OCI-LY7 (cell line): Measurements from ENCODE around the gene DNAH11. TPM values are rescaled to one million over a fixed set of nuclear protein-coding genes. Genes with fewer than 3 reads are reported as not detected.
"Not testable (repeated sequence)": the region's sequence is repeated elsewhere in the genome, so short reads cannot be mapped to it uniquely, and the experiment has no call there.

Source experiments
- BruUV-seq: library from RNA; stranded (reverse); fragments of 400-500 nt; replicated peaks from 2 replicates; lab custom pipeline; 2021; lab: Mats Ljungman, UMichigan
- CTCF ChIA-PET: fragments of 300-600 bp; sonication (Branson Sonifier 250); formaldehyde crosslinking; loops from one replicate; lab custom pipeline; 2022; ENCODE audit warnings: antibody characterized with exemption; ENCODE audit not compliant: unreplicated experiment; lab: Charles Lee
- POLR2A ChIA-PET: fragments of 300-600 bp; sonication (Branson Sonifier 250); formaldehyde crosslinking; loops from one replicate; lab custom pipeline; 2022; ENCODE audit warnings: antibody characterized with exemption; lab: Charles Lee
- DNase-seq: peaks from one replicate; pipeline ENCODE4 v3.0.0-alpha.2; 2015; ENCODE audit warnings: low spot score
- H2AFZ ChIP-seq: fragments of 200-600 bp; sonication (generic), shearing (Covaris generic); 2 replicates; pipeline ENCODE4 v1.6.1; 2014; ENCODE audit warnings: mild to moderate bottlenecking, antibody characterized with exemption, low read length, moderate library complexity
- H3K27ac ChIP-seq: fragments of 200-600 bp; sonication (generic); 2 replicates; pipeline ENCODE4 v1.5.1; 2014; ENCODE audit warnings: mixed run types, low read depth, mild to moderate bottlenecking, moderate library complexity, low read length, inconsistent platforms; ENCODE audit not compliant: poor library complexity, severe bottlenecking
- H3K36me3 ChIP-seq: fragments of 200-600 bp; sonication (generic); 2 replicates; pipeline ENCODE4 v1.6.1; 2014; ENCODE audit warnings: mild to moderate bottlenecking, antibody characterized with exemption, low read length, moderate library complexity, mixed read lengths; ENCODE audit not compliant: insufficient read depth
- H3K4me1 ChIP-seq: fragments of 200-600 bp; sonication (generic); 2 replicates; pipeline ENCODE4 v1.5.1; 2014; ENCODE audit warnings: mild to moderate bottlenecking, low read length; ENCODE audit not compliant: insufficient read depth, poor library complexity, severe bottlenecking
- H3K4me2 ChIP-seq: fragments of 200-600 bp; sonication (generic); 2 replicates; pipeline ENCODE4 v1.6.1; 2014; ENCODE audit warnings: mild to moderate bottlenecking, low read length
- H3K4me3 ChIP-seq: fragments of 200-600 bp; sonication (generic); 2 replicates; pipeline ENCODE4 v1.5.1; 2014; ENCODE audit warnings: mild to moderate bottlenecking, low read depth, low read length; ENCODE audit not compliant: poor library complexity, severe bottlenecking
- H3K79me2 ChIP-seq: fragments of 200-600 bp; sonication (generic); 2 replicates; pipeline ENCODE4 v1.6.1; 2016; ENCODE audit warnings: low read depth, mild to moderate bottlenecking, low read length, moderate library complexity, mixed read lengths; ENCODE audit not compliant: insufficient read depth
- H3K9me2 ChIP-seq: fragments of 200-600 bp; sonication (generic); 2 replicates; pipeline ENCODE4 v1.6.1; 2016; ENCODE audit warnings: mild to moderate bottlenecking, low read length, mixed read lengths; ENCODE audit not compliant: insufficient read depth
- H3K9me3 ChIP-seq: fragments of 200-600 bp; sonication (generic); 2 replicates; pipeline ENCODE4 v1.6.1; 2014; ENCODE audit warnings: mild to moderate bottlenecking, mixed run types, low read length, mixed read lengths
- H4K20me1 ChIP-seq: fragments of 200-600 bp; sonication (generic); 2 replicates; pipeline ENCODE4 v1.6.1; 2014; ENCODE audit warnings: mild to moderate bottlenecking, antibody characterized with exemption, low read length, moderate library complexity, mixed read lengths; ENCODE audit not compliant: insufficient read depth
- EZH2phosphoT487 ChIP-seq: fragments of 200-600 bp; sonication (generic); IDR thresholded peaks from 2 replicates; pipeline ENCODE4 v1.6.1; 2018; ENCODE audit warnings: low read depth, borderline replicate concordance, mild to moderate bottlenecking, mixed run types, antibody characterized with exemption, low read length, moderate library complexity, mixed read lengths
- intact Hi-C: fragments of 100-400 bp; cut with micrococcal nuclease; formaldehyde crosslinking; loops from one replicate; pipeline ENCODE4 v1.10.0; 2022; ENCODE audit not compliant: unreplicated experiment
- total RNA-seq, 2 experiments: library from RNA; depleted of rRNA in 1 of 2; stranded (reverse); fragments of >200 nt in 1 of 2; shearing (Covaris generic) in 1 of 2; gene quantifications; 2 replicates each; pipeline ENCODE4 v1.2.3, GENCODE V29; 2014 to 2022
- TF ChIP-seq, protein P1 (sequence below): fragments of 200-600 bp; sonication (generic); conservative IDR thresholded peaks from 2 replicates; pipeline ENCODE4 v1.5.1; 2014; ENCODE audit warnings: mild to moderate bottlenecking, antibody characterized with exemption, low read length, moderate library complexity, mixed read lengths

The DNAH11 gene
- total RNA-seq, 2 experiments from 2014 or later, result not detected

DNA sequence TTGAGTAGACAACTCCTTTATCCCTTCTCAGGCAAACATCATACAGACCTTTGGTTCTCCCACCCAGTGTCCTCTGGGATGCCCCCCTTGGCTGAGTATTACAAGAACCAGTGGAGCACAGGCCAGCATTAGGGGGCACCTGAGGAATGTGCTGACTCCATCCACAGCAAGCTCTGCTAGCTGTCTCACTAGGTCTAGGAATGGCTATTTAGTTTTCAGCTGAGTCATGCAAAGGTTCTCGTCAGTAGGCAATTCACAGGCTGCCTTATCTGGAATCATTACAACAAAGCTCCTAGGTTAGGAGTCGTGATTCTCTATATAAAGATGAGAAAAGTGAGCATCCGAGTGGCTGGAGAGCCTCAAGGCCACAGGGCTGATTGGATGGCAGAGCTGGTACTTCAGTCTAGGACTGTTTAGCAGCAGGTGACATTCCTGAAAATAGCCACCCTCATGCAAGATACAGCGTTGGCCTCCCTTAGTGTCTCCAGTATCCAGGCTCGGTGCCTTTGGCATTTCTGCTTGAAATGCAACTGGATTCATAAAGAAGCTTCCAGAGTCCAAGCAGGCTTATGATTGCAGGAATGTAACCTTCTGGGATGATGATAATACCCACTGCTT is 327.1 kb downstream of the DNAH11 start:
- BruUV-seq, result no TSS peak
- Histone ChIP-seq H3K4me2 (no peak overlapping the region), H4K20me1 (no peaks in the 10 kb centered on the region), H3K79me2 (no peaks in the 10 kb centered on the region), H3K4me1 (no peaks in the 10 kb centered on the region), H3K36me3 (peaks cover 3% of the 10 kb centered on the region; the same call in 1 of the 2 replicates), H2AFZ (no peak overlapping the region), H3K9me2 (no peaks in the 10 kb centered on the region), H3K9me3 (no peaks in the 10 kb centered on the region), H3K27ac (no peak overlapping the region), H3K4me3 (no peak overlapping the region)
- DNase-seq, result no peak
- POLR2A ChIA-PET, result interaction anchor here (0.8 kb wide), 1 partner anchor 128 kb away, joined by 3 read pairs; no protein-coding TSS in a partner anchor
- CTCF ChIA-PET, result no interaction called here
- intact Hi-C loops, result no loop called here
- TF ChIP-seq, protein P1, sequence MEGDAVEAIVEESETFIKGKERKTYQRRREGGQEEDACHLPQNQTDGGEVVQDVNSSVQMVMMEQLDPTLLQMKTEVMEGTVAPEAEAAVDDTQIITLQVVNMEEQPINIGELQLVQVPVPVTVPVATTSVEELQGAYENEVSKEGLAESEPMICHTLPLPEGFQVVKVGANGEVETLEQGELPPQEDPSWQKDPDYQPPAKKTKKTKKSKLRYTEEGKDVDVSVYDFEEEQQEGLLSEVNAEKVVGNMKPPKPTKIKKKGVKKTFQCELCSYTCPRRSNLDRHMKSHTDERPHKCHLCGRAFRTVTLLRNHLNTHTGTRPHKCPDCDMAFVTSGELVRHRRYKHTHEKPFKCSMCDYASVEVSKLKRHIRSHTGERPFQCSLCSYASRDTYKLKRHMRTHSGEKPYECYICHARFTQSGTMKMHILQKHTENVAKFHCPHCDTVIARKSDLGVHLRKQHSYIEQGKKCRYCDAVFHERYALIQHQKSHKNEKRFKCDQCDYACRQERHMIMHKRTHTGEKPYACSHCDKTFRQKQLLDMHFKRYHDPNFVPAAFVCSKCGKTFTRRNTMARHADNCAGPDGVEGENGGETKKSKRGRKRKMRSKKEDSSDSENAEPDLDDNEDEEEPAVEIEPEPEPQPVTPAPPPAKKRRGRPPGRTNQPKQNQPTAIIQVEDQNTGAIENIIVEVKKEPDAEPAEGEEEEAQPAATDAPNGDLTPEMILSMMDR, result no peak

DNA sequence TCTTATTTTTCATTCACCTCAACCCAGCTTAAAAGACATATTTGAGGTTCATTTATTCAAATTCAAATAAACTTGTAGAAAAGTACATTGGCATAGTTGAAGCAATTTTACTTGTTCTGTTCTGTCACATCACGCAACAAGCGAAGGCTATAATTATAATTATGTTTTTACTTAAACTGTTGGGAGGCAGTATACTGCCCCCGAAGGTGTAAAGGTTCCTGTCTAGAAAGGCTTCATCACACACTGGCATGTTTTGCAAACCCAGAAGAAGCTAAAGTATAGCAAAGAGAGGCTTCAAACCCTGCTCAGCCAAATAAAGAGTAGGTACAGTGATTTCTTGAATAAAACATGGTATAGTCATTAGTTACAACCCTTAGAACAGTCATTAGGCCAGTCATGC is 340.2 kb downstream of the DNAH11 start:
- Histone ChIP-seq H3K4me2 (no peak overlapping the region), H3K4me3 (no peak overlapping the region), H3K27ac (no peak overlapping the region), H2AFZ (no peak overlapping the region), H3K4me1 (no peaks in the 10 kb centered on the region), H3K9me3 (no peaks in the 10 kb centered on the region; the same call in 1 of the 2 replicates), H4K20me1 (0 out of 2 replicates have a peak, but pooled peaks cover 3% of the 10 kb centered on the region), H3K79me2 (no peaks in the 10 kb centered on the region), H3K9me2 (no peaks in the 10 kb centered on the region), H3K36me3 (0 out of 2 replicates have a peak, but pooled peaks cover 5% of the 10 kb centered on the region)
- DNase-seq, result no peak
- POLR2A ChIA-PET, result interaction anchor here (0.6 kb wide), 1 partner anchor 36 kb away, joined by 3 read pairs; no protein-coding TSS in a partner anchor
- no peak for TF ChIP-seq EZH2phosphoT487
- TF ChIP-seq, protein P1, result peak; percentile 25; the same call in 1 of the 2 replicates
- CTCF ChIA-PET, result no interaction called here
- intact Hi-C loops, result no loop called here
- BruUV-seq, result no TSS peak

DNA sequence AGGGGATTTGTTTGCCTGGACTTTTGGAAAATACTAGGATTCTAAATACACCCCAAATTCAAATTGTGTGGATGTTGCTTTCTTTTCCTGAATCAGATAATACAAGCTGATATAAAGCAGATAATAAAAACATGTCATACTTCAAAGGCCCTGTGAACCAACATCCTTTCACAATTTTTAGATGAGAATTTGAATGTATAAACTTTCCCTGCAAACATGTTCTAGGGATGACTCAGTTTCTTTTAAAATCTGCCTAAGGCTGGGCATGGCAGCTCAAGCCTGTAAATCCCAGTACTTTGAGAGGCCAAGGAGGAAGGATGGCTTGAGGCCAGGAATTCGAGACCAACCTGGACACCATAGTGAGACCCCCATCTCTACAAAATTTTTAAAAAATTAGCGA is 340.7 kb downstream of the DNAH11 start:
- CTCF ChIA-PET, H3K4me2 ChIP-seq, DNase-seq, H3K4me3 ChIP-seq, H3K27ac ChIP-seq, H3K9me3 ChIP-seq, BruUV-seq, H3K4me1 ChIP-seq, H4K20me1 ChIP-seq, H3K36me3 ChIP-seq, H2AFZ ChIP-seq, intact Hi-C loops, H3K9me2 ChIP-seq, H3K79me2 ChIP-seq: not testable (repeated sequence)
- POLR2A ChIA-PET, result interaction anchor here (0.6 kb wide), 1 partner anchor 35 kb away, joined by 3 read pairs; no protein-coding TSS in a partner anchor
